ENCODE measurements around the gene FAM9A. TPM values are rescaled to one million over a fixed set of nuclear protein-coding genes. Genes with fewer than 3 reads are reported as not detected.

The FAM9A gene
- polyA plus RNA-seq, 4 donors, result not detected

Other genes starting within 250 kb of the FAM9A start
- gene ANOS1, start 69.2 kb downstream of the FAM9A start, polyA plus RNA-seq (ENCODE audit: insufficient read length in 4 of 4), result 10 to 100 TPM in 1 of 4 donors, 1 to 10 TPM in 3; 9.4 to 10.2 (median 9.8) TPM
- under 1 TPM; 0.09 to 0.18 (median 0.15) TPM for gene FAM9B, start 232.7 kb upstream of the FAM9A start, polyA plus RNA-seq (ENCODE audit: insufficient read length in 4 of 4)